ENCODE measurements around the gene CAMK1G.

The CAMK1G gene

GRCh38 chr1:209657918-209658317 is 74.4 kb downstream of the CAMK1G start:
- H3K4me3 ChIP-seq (ENCODE audit: low read length), result no peak overlapping the region
- no peak for DNase-seq (ENCODE audit: low read depth)
- no peak for TF ChIP-seq CTCF (conservative IDR thresholded peaks at IDR 0.05; ENCODE audit: low read depth, low read length)

- no peak for TF ChIP-seq CTCF (conservative IDR thresholded peaks at IDR 0.05; ENCODE audit: low read depth, low read length)
- no peak for DNase-seq (ENCODE audit: low read depth)
- no peak overlapping the region for H3K4me3 ChIP-seq (ENCODE audit: low read length)
Observed at GRCh38 chr1:209659909-209660308, 76.4 kb downstream of the CAMK1G start.

- DNase-seq (ENCODE audit: low read depth), result no peak
- no peak for TF ChIP-seq CTCF (conservative IDR thresholded peaks at IDR 0.05; ENCODE audit: low read depth, low read length)
- no peak overlapping the region for H3K4me3 ChIP-seq (ENCODE audit: low read length)
Observed at GRCh38 chr1:209661071-209661470, 77.6 kb downstream of the CAMK1G start.

GRCh38 chr1:209662879-209663327 is 79.4 kb downstream of the CAMK1G start:
- H3K4me3 ChIP-seq (ENCODE audit: low read length), result no peak overlapping the region
- no peak for DNase-seq (ENCODE audit: low read depth)
- TF ChIP-seq CTCF (conservative IDR thresholded peaks at IDR 0.05; ENCODE audit: low read depth, low read length), result no peak

Measured in retinal pigment epithelial cell (primary cell).